Fibroblast of villous mesenchyme (primary cell): ENCODE measurements around the gene PLEKHG7. TPM values are rescaled to one million over a fixed set of nuclear protein-coding genes. Genes with fewer than 3 reads are reported as not detected.

Experiments used
- DNase-seq: peaks from one replicate; pipeline ENCODE4 v3.0.0-alpha.2; 2010; ENCODE audit warnings: low read depth
- H3K4me3 ChIP-seq: 2 replicates; pipeline ENCODE4 v1.5.1; 2011; ENCODE audit warnings: low read depth, mild to moderate bottlenecking, low read length
- total RNA-seq: library from RNA; depleted of rRNA; stranded (reverse); fragments of >200 nt; gene quantifications from 2 replicates; pipeline ENCODE4 v1.2.3, GENCODE V29; 2012
- TF ChIP-seq, protein P1 (sequence below): IDR thresholded peaks from 2 replicates; pipeline ENCODE4 v1.5.1; 2012; ENCODE audit warnings: low read depth, mild to moderate bottlenecking, low read length; ENCODE audit not compliant: insufficient read depth

Gene PLEKHG7
- total RNA-seq, 1 donor: not detected

DNA sequence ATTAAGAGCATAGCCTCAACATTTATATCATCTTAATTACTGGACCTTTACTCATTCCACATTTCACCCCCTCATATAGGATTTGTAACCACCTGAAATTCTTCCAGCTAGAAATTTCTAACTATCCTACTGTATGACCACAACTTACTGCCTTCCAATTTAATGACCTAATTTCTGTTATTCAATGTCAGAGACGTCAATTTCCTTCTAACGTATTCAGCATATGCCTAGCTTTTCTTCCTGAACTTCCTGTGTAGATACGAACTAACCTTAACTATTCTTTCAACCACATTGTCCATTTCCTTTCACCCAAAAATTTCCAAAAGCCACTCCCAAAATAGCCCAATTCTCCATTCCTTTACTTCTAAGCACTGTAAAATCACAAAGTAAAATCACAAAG lies 118.4 kb downstream of the PLEKHG7 start:
- TF ChIP-seq, protein P1, sequence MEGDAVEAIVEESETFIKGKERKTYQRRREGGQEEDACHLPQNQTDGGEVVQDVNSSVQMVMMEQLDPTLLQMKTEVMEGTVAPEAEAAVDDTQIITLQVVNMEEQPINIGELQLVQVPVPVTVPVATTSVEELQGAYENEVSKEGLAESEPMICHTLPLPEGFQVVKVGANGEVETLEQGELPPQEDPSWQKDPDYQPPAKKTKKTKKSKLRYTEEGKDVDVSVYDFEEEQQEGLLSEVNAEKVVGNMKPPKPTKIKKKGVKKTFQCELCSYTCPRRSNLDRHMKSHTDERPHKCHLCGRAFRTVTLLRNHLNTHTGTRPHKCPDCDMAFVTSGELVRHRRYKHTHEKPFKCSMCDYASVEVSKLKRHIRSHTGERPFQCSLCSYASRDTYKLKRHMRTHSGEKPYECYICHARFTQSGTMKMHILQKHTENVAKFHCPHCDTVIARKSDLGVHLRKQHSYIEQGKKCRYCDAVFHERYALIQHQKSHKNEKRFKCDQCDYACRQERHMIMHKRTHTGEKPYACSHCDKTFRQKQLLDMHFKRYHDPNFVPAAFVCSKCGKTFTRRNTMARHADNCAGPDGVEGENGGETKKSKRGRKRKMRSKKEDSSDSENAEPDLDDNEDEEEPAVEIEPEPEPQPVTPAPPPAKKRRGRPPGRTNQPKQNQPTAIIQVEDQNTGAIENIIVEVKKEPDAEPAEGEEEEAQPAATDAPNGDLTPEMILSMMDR: no peak
- H3K4me3 ChIP-seq: no peak overlapping the region
- no peak for DNase-seq

Other genes with a start within 250 kb of the PLEKHG7 start
- 18.7 and 25.0 TPM in 2 replicates for gene EEA1, start 226.3 kb downstream of the PLEKHG7 start, total RNA-seq